ENCODE data around the gene GLTP.

The GLTP gene

GRCh38 chr12:109830718-109831117 is 49.6 kb downstream of the GLTP start:
- no peaks in the 10 kb centered on the region for H3K36me3 Mint-ChIP-seq
- ATAC-seq (no peak), DNase-seq (ENCODE audit: low spot score in 2 of 2) (no peak)
- H3K27ac Mint-ChIP-seq = no peak overlapping the region
- peaks cover 16% of the 10 kb centered on the region for H3K4me1 Mint-ChIP-seq
- no peaks in the 10 kb centered on the region for H3K9me3 Mint-ChIP-seq
- H3K4me3 Mint-ChIP-seq = no peak overlapping the region

- H3K36me3 Mint-ChIP-seq = no peaks in the 10 kb centered on the region
- ATAC-seq (no peak), DNase-seq (ENCODE audit: low spot score in 2 of 2) (no peak)
- no peaks in the 10 kb centered on the region for H3K9me3 Mint-ChIP-seq
- H3K4me1 Mint-ChIP-seq = peaks cover 16% of the 10 kb centered on the region
- no peak overlapping the region for H3K27ac Mint-ChIP-seq
- no peak overlapping the region for H3K4me3 Mint-ChIP-seq
Observed at GRCh38 chr12:109830267-109830666, 50.1 kb downstream of the GLTP start.

GRCh38 chr12:109829667-109830066 is 50.7 kb downstream of the GLTP start:
- H3K27ac Mint-ChIP-seq = no peak overlapping the region
- DNase-seq (ENCODE audit: low spot score in 2 of 2) = no peak
- peaks cover 16% of the 10 kb centered on the region for H3K4me1 Mint-ChIP-seq
- no peak overlapping the region for H3K4me3 Mint-ChIP-seq
- ATAC-seq = no peak
- no peaks in the 10 kb centered on the region for H3K36me3 Mint-ChIP-seq
- no peaks in the 10 kb centered on the region for H3K9me3 Mint-ChIP-seq

- no peak for ATAC-seq
- Mint-ChIP-seq H3K27ac (no peak overlapping the region), H3K36me3 (no peaks in the 10 kb centered on the region), H3K9me3 (no peaks in the 10 kb centered on the region), H3K4me1 (peaks cover 16% of the 10 kb centered on the region), H3K4me3 (no peak overlapping the region)
- no peak for DNase-seq (ENCODE audit: low spot score in 2 of 2)
Observed at GRCh38 chr12:109828754-109829511, 51.4 kb downstream of the GLTP start.

- Mint-ChIP-seq H3K4me3 (no peak overlapping the region), H3K36me3 (no peaks in the 10 kb centered on the region), H3K4me1 (peaks cover 10% of the 10 kb centered on the region), H3K9me3 (no peaks in the 10 kb centered on the region), H3K27ac (peak overlapping the region; percentile 48)
- DNase-seq (ENCODE audit: low spot score in 2 of 2) = no peak
- no peak for ATAC-seq
Observed at GRCh38 chr12:109827566-109828550, 52.5 kb downstream of the GLTP start.

- Mint-ChIP-seq H3K36me3 (no peaks in the 10 kb centered on the region), H3K4me1 (peaks cover 10% of the 10 kb centered on the region), H3K4me3 (no peak overlapping the region), H3K27ac (no peak overlapping the region), H3K9me3 (no peaks in the 10 kb centered on the region)
- no peak for ATAC-seq
- no peak for DNase-seq (ENCODE audit: low spot score in 2 of 2)
Observed at GRCh38 chr12:109827080-109827479, 53.3 kb downstream of the GLTP start.

GRCh38 chr12:109824731-109825130 is 55.6 kb downstream of the GLTP start:
- no peak overlapping the region for H3K27ac Mint-ChIP-seq
- H3K9me3 Mint-ChIP-seq = no peaks in the 10 kb centered on the region
- no peak overlapping the region for H3K4me3 Mint-ChIP-seq
- H3K36me3 Mint-ChIP-seq = no peaks in the 10 kb centered on the region
- peaks cover 10% of the 10 kb centered on the region for H3K4me1 Mint-ChIP-seq
- DNase-seq (ENCODE audit: low spot score in 2 of 2) = no peak
- no peak for ATAC-seq

GRCh38 chr12:109822951-109823411 is 57.4 kb downstream of the GLTP start:
- ATAC-seq = no peak
- H3K36me3 Mint-ChIP-seq = no peaks in the 10 kb centered on the region
- no peak overlapping the region for H3K4me3 Mint-ChIP-seq
- peaks cover 6% of the 10 kb centered on the region for H3K4me1 Mint-ChIP-seq
- H3K9me3 Mint-ChIP-seq = no peaks in the 10 kb centered on the region
- DNase-seq (ENCODE audit: low spot score in 2 of 2) = no peak
- H3K27ac Mint-ChIP-seq = no peak overlapping the region

GRCh38 chr12:109822416-109822815 is 57.9 kb downstream of the GLTP start:
- ATAC-seq (no peak), DNase-seq (ENCODE audit: low spot score in 2 of 2) (no peak)
- Mint-ChIP-seq H3K4me3 (no peak overlapping the region), H3K27ac (no peak overlapping the region), H3K4me1 (peaks cover under 1% of the 10 kb centered on the region), H3K36me3 (no peaks in the 10 kb centered on the region), H3K9me3 (no peaks in the 10 kb centered on the region)

GRCh38 chr12:109821968-109822367 is 58.4 kb downstream of the GLTP start:
- Mint-ChIP-seq H3K4me1 (no peaks in the 10 kb centered on the region), H3K36me3 (no peaks in the 10 kb centered on the region), H3K9me3 (no peaks in the 10 kb centered on the region), H3K27ac (no peak overlapping the region), H3K4me3 (no peak overlapping the region)
- DNase-seq (ENCODE audit: low spot score in 2 of 2) = no peak
- ATAC-seq = no peak

- H3K4me1 Mint-ChIP-seq = no peaks in the 10 kb centered on the region
- H3K36me3 Mint-ChIP-seq = no peaks in the 10 kb centered on the region
- no peak overlapping the region for H3K27ac Mint-ChIP-seq
- ATAC-seq (no peak), DNase-seq (ENCODE audit: low spot score in 2 of 2) (no peak)
- no peaks in the 10 kb centered on the region for H3K9me3 Mint-ChIP-seq
- no peak overlapping the region for H3K4me3 Mint-ChIP-seq
Observed at GRCh38 chr12:109820816-109821381, 59.4 kb downstream of the GLTP start.

GRCh38 chr12:109818905-109819500 is 61.3 kb downstream of the GLTP start:
- no peak overlapping the region for H3K4me3 Mint-ChIP-seq
- no peak for ATAC-seq
- no peak overlapping the region for H3K27ac Mint-ChIP-seq
- H3K36me3 Mint-ChIP-seq = no peaks in the 10 kb centered on the region
- no peak for DNase-seq (ENCODE audit: low spot score in 2 of 2)
- H3K4me1 Mint-ChIP-seq = no peaks in the 10 kb centered on the region
- no peaks in the 10 kb centered on the region for H3K9me3 Mint-ChIP-seq

- Mint-ChIP-seq H3K4me1 (no peaks in the 10 kb centered on the region), H3K4me3 (no peak overlapping the region), H3K9me3 (no peaks in the 10 kb centered on the region), H3K27ac (no peak overlapping the region), H3K36me3 (no peaks in the 10 kb centered on the region)
- ATAC-seq = no peak
- no peak for DNase-seq (ENCODE audit: low spot score in 2 of 2)
Observed at GRCh38 chr12:109818253-109818652, 62.1 kb downstream of the GLTP start.

GRCh38 chr12:109817627-109818231 is 62.6 kb downstream of the GLTP start:
- Mint-ChIP-seq H3K27ac (no peak overlapping the region), H3K4me1 (no peaks in the 10 kb centered on the region), H3K36me3 (no peaks in the 10 kb centered on the region), H3K9me3 (no peaks in the 10 kb centered on the region), H3K4me3 (no peak overlapping the region)
- ATAC-seq = no peak
- DNase-seq (ENCODE audit: low spot score in 2 of 2) = no peak

GRCh38 chr12:109816870-109817269 is 63.5 kb downstream of the GLTP start:
- no peak for ATAC-seq
- Mint-ChIP-seq H3K27ac (no peak overlapping the region), H3K36me3 (no peaks in the 10 kb centered on the region), H3K4me1 (no peaks in the 10 kb centered on the region), H3K9me3 (no peaks in the 10 kb centered on the region), H3K4me3 (no peak overlapping the region)
- no peak for DNase-seq (ENCODE audit: low spot score in 2 of 2)

All from stimulated activated effector memory CD8-positive, alpha-beta T cell treated with anti-CD3 and anti-CD28 coated beads, Interleukin-12 subunit alpha, Interleukin-12 subunit beta, amount 100 ng/mL, for 72 hours (primary cell).